SK-N-MC (cell line): ENCODE measurements around the gene ASIC3.
"Not testable (repeated sequence)": the region's sequence is repeated elsewhere in the genome, so short reads cannot be mapped to it uniquely, and the experiment has no call there.

ENCODE experiments used
- DNase-seq: peaks from one replicate; pipeline ENCODE4 v3.0.0-alpha.2; 2011; ENCODE audit warnings: low read depth, low spot score
- H3K27ac ChIP-seq: fragments of 200-600 bp; sonication (generic); 2 replicates; pipeline ENCODE4 v1.5.1; 2016; ENCODE audit warnings: mixed run types
- H3K36me3 ChIP-seq: fragments of 200-600 bp; sonication (generic); 2 replicates; pipeline ENCODE4 v1.6.1; 2017; ENCODE audit warnings: antibody characterized with exemption, low read length, mixed read lengths; ENCODE audit not compliant: insufficient read depth
- H3K4me3 ChIP-seq: fragments of 200-600 bp; sonication (generic); 2 replicates; pipeline ENCODE4 v1.5.1; 2016
- H3K9ac ChIP-seq: fragments of 200-600 bp; sonication (generic); 2 replicates; pipeline ENCODE4 v1.8.0; 2017; ENCODE audit warnings: mixed run types, mixed read lengths; ENCODE audit not compliant: insufficient read length
- H3K9me3 ChIP-seq: fragments of 200-600 bp; sonication (generic); 2 replicates; pipeline ENCODE4 v1.6.1; 2017; ENCODE audit warnings: low read depth, mild to moderate bottlenecking, antibody characterized with exemption, low read length, moderate library complexity, mixed read lengths
- EZH2 ChIP-seq: fragments of 200-600 bp; sonication (generic); IDR thresholded peaks from one replicate; pipeline ENCODE4 v1.6.1; 2017; ENCODE audit warnings: antibody characterized with exemption
- FOXP2 ChIP-seq: optimal IDR thresholded peaks from 2 replicates; pipeline ENCODE3; 2011; ENCODE audit warnings: mild to moderate bottlenecking, moderate library complexity; ENCODE audit not compliant: insufficient read depth; ENCODE audit errors: extremely low read length, control extremely low read depth
- POLR2AphosphoS5 ChIP-seq: IDR thresholded peaks from 2 replicates; pipeline ENCODE4 v1.6.1; 2012; ENCODE audit warnings: mild to moderate bottlenecking, low read depth, low read length, borderline replicate concordance

The ASIC3 gene

DNA sequence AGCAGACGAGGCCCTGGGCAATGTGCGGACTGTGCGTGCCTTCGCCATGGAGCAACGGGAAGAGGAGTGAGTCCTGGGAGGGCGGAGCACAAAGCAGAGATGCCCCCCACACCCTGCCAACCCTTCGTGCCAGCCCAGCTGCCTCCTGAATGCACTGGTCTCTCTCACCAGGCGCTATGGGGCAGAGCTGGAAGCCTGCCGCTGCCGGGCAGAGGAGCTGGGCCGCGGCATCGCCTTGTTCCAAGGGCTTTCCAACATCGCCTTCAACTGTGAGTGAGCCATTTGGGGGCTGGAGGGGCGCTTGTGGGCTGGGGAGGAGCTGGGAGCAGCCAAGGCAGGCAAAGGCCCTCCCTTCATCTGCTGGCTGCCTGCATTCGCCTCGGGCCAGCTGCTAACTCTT, 12.4 kb upstream of the ASIC3 start:
- TF ChIP-seq FOXP2 = no peak
- TF ChIP-seq POLR2AphosphoS5 = no peak
- TF ChIP-seq EZH2 = no peak
- H3K36me3 ChIP-seq = peaks cover 11% of the 10 kb centered on the region; the same call in 1 of the 2 replicates

DNA sequence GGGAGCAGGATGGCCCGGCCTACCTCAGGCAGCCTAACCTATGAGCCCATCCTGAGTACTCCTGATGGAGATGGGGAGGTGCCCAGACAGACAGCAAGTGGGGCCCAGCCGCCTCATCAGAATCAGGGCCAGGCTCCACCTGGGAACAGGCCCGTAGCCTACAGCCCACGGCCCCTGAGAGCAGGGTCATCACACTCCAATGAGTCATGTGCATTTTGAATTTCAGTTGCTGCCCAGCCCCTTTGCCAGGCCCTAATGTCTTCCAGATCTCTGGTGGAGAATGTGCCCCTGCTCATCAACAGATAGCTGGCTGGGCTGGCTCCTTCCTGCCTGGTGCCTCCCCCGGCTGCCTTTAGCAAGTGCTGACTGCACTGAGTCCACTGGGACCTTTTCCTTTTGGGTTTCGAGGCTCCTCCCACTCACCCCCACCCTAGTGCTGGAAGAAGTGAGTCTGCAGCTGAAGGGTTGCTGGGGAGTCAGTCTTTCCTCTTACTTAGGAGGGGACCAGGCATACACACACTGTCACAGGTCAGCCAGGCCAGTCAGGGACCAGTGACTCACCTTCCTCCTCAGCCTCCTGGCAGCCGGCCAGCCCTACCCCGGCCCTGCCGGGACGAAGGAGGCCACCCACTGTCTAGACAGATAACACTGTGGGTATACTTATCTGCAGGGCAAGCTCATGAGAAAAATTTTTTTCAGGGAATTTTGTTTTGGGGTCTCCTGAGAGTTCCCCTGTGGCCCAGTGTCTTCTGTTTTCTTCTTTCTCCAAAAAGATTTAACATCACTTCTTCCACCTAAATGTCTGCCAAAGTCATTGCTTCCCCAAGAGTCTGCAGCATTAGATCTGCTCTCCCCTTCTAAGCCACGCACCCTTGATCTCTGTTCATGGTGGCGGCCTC, 9.1 kb upstream of the ASIC3 start:
- Histone ChIP-seq H3K27ac (0 out of 2 replicates have a peak overlapping the region, but pooled peaks have one; percentile 31), H3K9me3 (no peaks in the 10 kb centered on the region), H3K4me3 (no peak overlapping the region), H3K36me3 (peaks cover 11% of the 10 kb centered on the region; the same call in 1 of the 2 replicates), H3K9ac (peak overlapping the region; percentile 3)
- DNase-seq = no peak
- TF ChIP-seq FOXP2 = no peak
- TF ChIP-seq EZH2 = no peak
- TF ChIP-seq POLR2AphosphoS5 = no peak; the same call in 1 of the 2 replicates

More for the DNA sequence above, 12.4 kb upstream of the ASIC3 start:
- no peaks in the 10 kb centered on the region for H3K9me3 ChIP-seq
- H3K27ac ChIP-seq = no peak overlapping the region
- no peak overlapping the region for H3K9ac ChIP-seq
- DNase-seq = no peak
- H3K4me3 ChIP-seq = no peak overlapping the region

DNA sequence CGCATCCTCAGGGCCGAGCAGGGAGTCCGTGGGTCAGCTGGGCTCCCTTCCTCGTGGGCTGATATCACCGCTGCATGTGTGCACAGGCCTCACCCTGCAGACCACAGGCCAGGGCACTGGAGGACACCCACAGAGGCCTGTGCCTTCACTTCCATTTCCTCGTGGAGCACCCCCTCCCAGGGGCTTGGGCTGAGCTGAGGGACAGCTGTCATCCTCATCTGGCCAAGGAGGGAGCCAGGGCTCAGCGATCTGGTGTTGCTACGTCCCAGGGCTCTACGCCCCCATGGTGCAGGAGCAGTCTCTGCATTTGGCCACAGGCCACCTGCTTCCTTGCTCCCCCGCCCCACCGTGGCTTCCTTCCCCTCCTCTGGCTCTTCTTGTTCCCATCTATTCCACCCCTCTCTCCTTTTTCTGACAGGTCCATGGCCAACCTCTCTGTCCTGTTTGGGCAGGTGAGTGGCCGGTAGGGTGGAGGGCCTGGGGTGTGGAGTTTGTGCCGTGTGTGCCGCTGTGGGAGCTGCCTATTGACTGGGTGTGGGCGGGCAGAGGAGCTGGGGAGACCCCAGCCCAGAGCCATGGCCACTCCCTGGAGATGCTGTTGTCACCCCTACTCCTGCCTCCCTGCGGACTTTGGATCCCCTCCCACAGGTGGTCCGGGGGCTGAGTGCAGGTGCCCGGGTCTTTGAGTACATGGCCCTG, 8.3 kb upstream of the ASIC3 start:
- H3K4me3 ChIP-seq = no peak overlapping the region
- H3K9ac ChIP-seq = no peak overlapping the region
- H3K9me3 ChIP-seq = no peaks in the 10 kb centered on the region
- H3K27ac ChIP-seq = no peak overlapping the region
- peaks cover 3% of the 10 kb centered on the region; the same call in 1 of the 2 replicates for H3K36me3 ChIP-seq
- TF ChIP-seq EZH2 = no peak
- no peak for TF ChIP-seq POLR2AphosphoS5
- TF ChIP-seq FOXP2 = no peak
- DNase-seq = no peak

- TF ChIP-seq EZH2 (no peak), POLR2AphosphoS5 (no peak), FOXP2 (no peak)
- H3K27ac ChIP-seq = no peak overlapping the region
- H3K9me3 ChIP-seq = no peaks in the 10 kb centered on the region
- H3K9ac ChIP-seq = no peak overlapping the region
- no peaks in the 10 kb centered on the region; the same call in 1 of the 2 replicates for H3K36me3 ChIP-seq
- H3K4me3 ChIP-seq = no peak overlapping the region
- no peak for DNase-seq
Measured at GRCh38 chr7:151040616-151041375, 7.5 kb upstream of the ASIC3 start.

DNA sequence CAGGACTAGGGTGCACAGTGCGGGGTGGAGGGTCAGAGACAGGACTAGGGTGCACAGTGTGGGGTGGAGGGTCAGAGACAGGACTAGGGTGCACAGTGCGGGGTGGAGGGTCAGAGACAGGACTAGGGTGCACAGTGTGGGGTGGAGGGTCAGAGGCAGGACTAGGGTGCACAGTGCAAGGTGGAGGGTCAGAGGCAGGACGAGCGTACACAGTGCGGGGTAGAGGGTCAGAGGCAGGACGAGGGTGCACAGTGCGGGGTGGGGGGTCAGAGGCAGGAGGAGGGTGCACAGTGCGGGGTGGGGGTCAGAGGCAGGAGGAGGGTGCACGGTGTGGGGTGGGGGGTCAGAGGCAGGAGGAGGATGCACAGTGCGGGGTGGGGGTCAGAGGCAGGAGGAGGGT, 4.9 kb upstream of the ASIC3 start:
- H3K27ac ChIP-seq, H3K4me3 ChIP-seq, H3K9me3 ChIP-seq, H3K9ac ChIP-seq, DNase-seq, H3K36me3 ChIP-seq: not testable (repeated sequence)

DNA sequence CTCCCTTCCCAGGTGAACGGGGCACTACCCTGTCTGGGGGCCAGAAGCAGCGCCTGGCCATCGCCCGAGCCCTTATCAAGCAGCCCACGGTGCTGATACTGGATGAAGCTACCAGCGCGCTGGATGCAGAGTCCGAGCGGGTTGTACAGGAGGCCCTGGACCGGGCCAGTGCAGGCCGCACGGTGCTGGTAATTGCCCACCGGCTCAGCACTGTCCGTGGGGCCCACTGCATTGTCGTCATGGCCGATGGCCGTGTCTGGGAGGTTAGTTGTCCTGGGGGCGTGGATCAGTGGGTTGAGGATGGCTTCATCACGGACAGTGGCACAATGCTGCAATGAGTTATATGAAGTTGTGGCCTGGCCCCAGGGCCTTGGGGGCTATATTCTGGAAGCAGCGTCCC, 4.4 kb upstream of the ASIC3 start:
- H3K9ac ChIP-seq = no peak overlapping the region
- no peak overlapping the region for H3K4me3 ChIP-seq
- no peak overlapping the region for H3K27ac ChIP-seq
- no peak for DNase-seq
- no peaks in the 10 kb centered on the region for H3K9me3 ChIP-seq
- TF ChIP-seq FOXP2 = no peak
- no peaks in the 10 kb centered on the region for H3K36me3 ChIP-seq

GRCh38 chr7:151045262-151045661, 3.1 kb upstream of the ASIC3 start:
- no peak for DNase-seq
- Histone ChIP-seq H3K9me3 (no peaks in the 10 kb centered on the region), H3K4me3 (no peak overlapping the region), H3K27ac (no peak overlapping the region), H3K9ac (no peak overlapping the region), H3K36me3 (no peaks in the 10 kb centered on the region)
- TF ChIP-seq POLR2AphosphoS5 (no peak), EZH2 (no peak), FOXP2 (no peak)

DNA sequence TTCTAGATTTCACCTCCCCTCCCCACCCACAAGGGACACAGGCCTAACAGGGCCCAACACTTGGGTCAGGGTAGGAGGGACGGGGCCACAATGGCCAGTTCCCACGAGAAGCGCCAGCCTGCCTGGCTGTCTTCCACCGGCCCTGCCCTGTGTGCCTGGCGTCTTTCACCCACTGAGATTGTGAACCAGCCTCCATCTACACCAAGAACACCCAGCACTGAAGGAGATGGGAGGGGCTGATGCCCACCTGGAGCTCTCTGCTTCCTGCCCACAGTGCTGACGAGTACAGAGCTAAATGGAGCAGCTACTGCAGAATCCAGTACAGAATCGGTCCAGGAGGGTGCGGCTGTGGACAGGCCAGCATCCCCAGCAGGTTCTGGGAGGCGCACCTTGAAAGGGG, 2.4 kb upstream of the ASIC3 start:
- Histone ChIP-seq H3K27ac (no peak overlapping the region), H3K36me3 (no peaks in the 10 kb centered on the region), H3K9me3 (no peaks in the 10 kb centered on the region), H3K9ac (no peak overlapping the region), H3K4me3 (no peak overlapping the region)
- TF ChIP-seq FOXP2 (no peak), POLR2AphosphoS5 (no peak), EZH2 (no peak)
- no peak for DNase-seq
